Testis (tissue), 3 donors: Measurements from ENCODE around the gene CTIF. TPM values are rescaled to one million over a fixed set of nuclear protein-coding genes. Genes with fewer than 3 reads are reported as not detected.

ENCODE experiments used
- DNase-seq: peaks from one replicate; pipeline ENCODE4 v3.0.0-alpha.2; 2019
- H3K27ac ChIP-seq, 2 donors: fragments of 200-600 bp; sonication (generic); one replicate each; pipeline ENCODE4 v1.5.1; 2019
- H3K27me3 ChIP-seq: fragments of 200-600 bp; sonication (generic); one replicate; pipeline ENCODE4 v1.5.1; 2019
- H3K36me3 ChIP-seq: fragments of 200-600 bp; sonication (generic); one replicate; pipeline ENCODE4 v1.5.1; 2017; ENCODE audit warnings: low read depth; ENCODE audit errors: missing control alignments
- H3K4me1 ChIP-seq: fragments of 200-600 bp; sonication (generic); one replicate; pipeline ENCODE4 v1.5.1; 2019
- H3K4me3 ChIP-seq, 2 donors: fragments of 200-600 bp; sonication (generic); one replicate each; pipeline ENCODE4 v1.5.1; 2017 to 2019
- H3K9me3 ChIP-seq: fragments of 200-600 bp; sonication (generic); one replicate; pipeline ENCODE4 v1.5.1; 2017
- CTCF ChIP-seq, 3 experiments: fragments of 450-650 bp in 2 of 3; fragments of 200-600 bp in 1 of 3; sonication (generic) in 1 of 3; IDR thresholded peaks; one replicate each; pipeline ENCODE4 v1.5.1; 2016 to 2019; ENCODE audit warnings: antibody characterized with exemption in 3 of 3, mild to moderate bottlenecking in 2 of 3, moderate library complexity in 1 of 3
- POLR2A ChIP-seq: fragments of 450-650 bp; IDR thresholded peaks from one replicate; pipeline ENCODE4 v1.6.1; 2017; ENCODE audit warnings: antibody characterized with exemption, mild to moderate bottlenecking, moderate library complexity
- WGBS, 2 donors: methylation state at CpG; one replicate each; pipeline ENCODE4 v1.1.5; 2018; 5-methylcytosine and 5-hydroxymethylcytosine counted together
- intact Hi-C: fragments of 100-400 bp; cut with DNase I; formaldehyde crosslinking; loops from one replicate; pipeline ENCODE4 v1.15.1; 2023; ENCODE audit warnings: low total_unique reads
- polyA plus RNA-seq: library from polyadenylated mRNA; stranded (reverse); fragments of 350-450 nt; fragmentation: Illumina TruSeq; extraction: RNeasy Lipid Tissue Mini Kit (QIAGEN cat#74804); gene quantifications from one replicate; pipeline ENCODE4 v1.2.3, GENCODE V29; 2014; ENCODE audit warnings: low read depth, low replicate concordance; ENCODE audit not compliant: insufficient read depth
- total RNA-seq, 2 donors: library from RNA; depleted of rRNA; stranded (reverse); fragments of >200 nt; gene quantifications; one replicate each; pipeline ENCODE4 v1.2.3, GENCODE V29; 2016

CTIF gene
- total and polyA plus RNA-seq, 3 donors from 2014 or later = 33.8 to 41.5 (median 35.6) TPM

- Histone ChIP-seq H3K4me1 (peaks cover 33% of the 10 kb centered on the region), H3K27ac (no peak overlapping the region), H3K9me3 (no peaks in the 10 kb centered on the region), H3K36me3 (no peaks in the 10 kb centered on the region), H3K27me3 (no peaks in the 10 kb centered on the region), H3K4me3 (no peak overlapping the region)
- WGBS, 2 donors = 84 to 92% methylated on average over 9 to 13 of the region's 13 CpGs
- TF ChIP-seq POLR2A (no peak), CTCF (IDR thresholded peaks at IDR 0.05) (no peak)
- DNase-seq = no peak
- intact Hi-C loops = no loop called here
Measured at GRCh38 chr18:48829443-48830149, 290.8 kb downstream of the CTIF start.

GRCh38 chr18:48831113-48831759, 292.4 kb downstream of the CTIF start:
- no peak for DNase-seq
- TF ChIP-seq CTCF (IDR thresholded peaks at IDR 0.05) (no peak), POLR2A (no peak)
- intact Hi-C loops = no loop called here
- 94 to 96% methylated on average over 9 of the region's 9 CpGs for WGBS, 2 donors
- Histone ChIP-seq H3K27ac (no peak overlapping the region), H3K9me3 (no peaks in the 10 kb centered on the region), H3K4me3 (no peak overlapping the region), H3K36me3 (no peaks in the 10 kb centered on the region), H3K4me1 (peaks cover 26% of the 10 kb centered on the region), H3K27me3 (no peaks in the 10 kb centered on the region)

GRCh38 chr18:48831802-48832201, 293.0 kb downstream of the CTIF start:
- Histone ChIP-seq H3K9me3 (no peaks in the 10 kb centered on the region), H3K36me3 (no peaks in the 10 kb centered on the region), H3K4me3 (no peak overlapping the region), H3K27me3 (no peaks in the 10 kb centered on the region), H3K4me1 (peaks cover 25% of the 10 kb centered on the region), H3K27ac (no peak overlapping the region)
- intact Hi-C loops = no loop called here
- TF ChIP-seq POLR2A (no peak), CTCF (IDR thresholded peaks at IDR 0.05) (no peak)
- WGBS, 2 donors = 87 to 90% methylated on average over 6 of the region's 6 CpGs
- DNase-seq = no peak

- Histone ChIP-seq H3K4me3 (no peak overlapping the region), H3K27ac (no peak overlapping the region), H3K9me3 (no peaks in the 10 kb centered on the region), H3K4me1 (peaks cover 12% of the 10 kb centered on the region), H3K36me3 (no peaks in the 10 kb centered on the region), H3K27me3 (no peaks in the 10 kb centered on the region)
- DNase-seq = peak; percentile 12
- 75 to 87% methylated on average over 10 to 15 of the region's 16 CpGs for WGBS, 2 donors
- no peak for TF ChIP-seq CTCF (IDR thresholded peaks at IDR 0.05)
- TF ChIP-seq POLR2A = no peak
- intact Hi-C loops = no loop called here
Measured at GRCh38 chr18:48832938-48833700, 294.3 kb downstream of the CTIF start.
